Measurements from ENCODE around the gene OTUB1. TPM values are rescaled to one million over a fixed set of nuclear protein-coding genes. Genes with fewer than 3 reads are reported as not detected.

OTUB1 gene
- total and polyA plus RNA-seq, 2 of the 13 experiments (the other 11 are each of a cell fraction or from before 2014, with no cell fraction given) = 58.8 to 130 TPM

- 0 out of 2 replicates have a peak, but pooled peaks have one; percentile 36 for TF ChIP-seq ZNF281 (CRISPR knock-in tag; IDR thresholded peaks at IDR 0.05; ENCODE audit: borderline replicate concordance)
- 0 out of 2 replicates have a peak, but pooled peaks have one; percentile 41 for TF ChIP-seq PCBP1 (IDR thresholded peaks at IDR 0.05; ENCODE audit: borderline replicate concordance, low read depth, low read length)
- no peak for TF ChIP-seq MBD4 (IDR thresholded peaks at IDR 0.05; ENCODE audit: borderline replicate concordance, low read length)
- TF ChIP-seq MAFF (IDR thresholded peaks at IDR 0.05; ENCODE audit: low read depth, low read length) = no peak
These were observed 42.3 kb downstream of the OTUB1 start (continued) for GRCh38 chr11:64028398-64029115.

DNA sequence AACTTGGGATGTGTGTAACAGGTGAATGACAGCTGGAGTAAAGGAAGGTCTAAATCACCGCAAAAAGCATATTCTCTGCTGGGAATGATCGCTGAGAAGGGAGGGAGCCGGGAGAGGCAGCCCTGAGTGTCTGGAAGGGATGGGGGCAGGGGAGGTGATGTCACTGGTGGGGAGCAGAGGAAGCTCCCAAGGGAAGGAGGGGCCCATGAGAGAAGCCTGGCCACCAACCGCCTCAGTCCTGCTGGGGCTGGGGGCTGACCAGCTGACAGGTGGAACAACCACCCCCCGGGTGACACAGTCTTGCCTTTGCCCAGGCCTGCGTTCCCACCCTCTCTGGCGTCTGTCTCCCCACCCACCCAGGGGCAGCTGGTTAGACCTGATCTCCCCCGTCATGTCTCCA is 43.5 kb downstream of the OTUB1 start:
- ChIA-PET POLR2A (no interaction called here), CTCF (ENCODE audit: low intra/inter-chr PET ratio, low total read pairs) (no interaction called here)
- FAIRE-seq (no peak), ATAC-seq (no peak), DNase-seq (ENCODE audit: low spot score) (no peak)
- 54% methylated on average over 8 of the region's 8 CpGs for WGBS (ENCODE audit: low lambda C conversion rate)
- Histone ChIP-seq H4K20me1 (ENCODE audit: insufficient read depth, low read length) (peaks cover 28% of the 10 kb centered on the region; the same call in 1 of the 2 replicates), H3K36me3 (replicated peaks in 1 of 2; ENCODE audit: control insufficient read depth in 1 of 2, insufficient read depth in 2 of 2, low read length in 2 of 2) (no peaks in the 10 kb centered on the region), H3K27me3 (ENCODE audit: control insufficient read depth in 1 of 2, insufficient read depth in 2 of 2, low read length in 2 of 2) (peaks cover 7 to 13% of the 10 kb centered on the region in 2 experiments; a peak in 4 of 5 replicates), H3K9ac (ENCODE audit: insufficient read depth, low read depth, low read length) (no peak overlapping the region), H3K27ac (ENCODE audit: extremely low read length, insufficient read depth, low read length) (no peak overlapping the region), H3K4me2 (ENCODE audit: low read depth, low read length) (no peak overlapping the region), H2AFZ (ENCODE audit: low read length) (no peak overlapping the region), H3K4me1 (ENCODE audit: insufficient read depth, low read length) (peaks cover under 1% of the 10 kb centered on the region; the same call in 1 of the 2 replicates), H3K4me3 (replicated peaks in 1 of 3; ENCODE audit: insufficient read depth in 1 of 3, low read depth in 2 of 3, low read length in 3 of 3) (no peak overlapping the region), H3K9me3 (ENCODE audit: low read length) (no peaks in the 10 kb centered on the region), H3K79me2 (ENCODE audit: insufficient read depth, low read length) (no peaks in the 10 kb centered on the region)
- BruUV-seq (replicated peaks) = no TSS peak
- in situ Hi-C loops (cut with HindIII; ENCODE audit: extremely low pct_ligation_motif_present, low pct_unique_long_range_greater_than_20kb) = no loop called here
- intact Hi-C loops (cut with micrococcal nuclease; ENCODE audit: unreplicated experiment) = no loop called here
- TF ChIP-seq ZNF75D (CRISPR knock-in tag; IDR thresholded peaks at IDR 0.05; ENCODE audit: borderline replicate concordance) (no peak), SIX4 (CRISPR knock-in tag; IDR thresholded peaks at IDR 0.05) (no peak), SAP130 (CRISPR knock-in tag; IDR thresholded peaks at IDR 0.05; ENCODE audit: low read depth) (no peak), EEA1 (CRISPR knock-in tag; IDR thresholded peaks at IDR 0.05; ENCODE audit: borderline replicate concordance) (no peak), SETDB1 (CRISPR knock-in tag; IDR thresholded peaks at IDR 0.05; ENCODE audit: borderline replicate concordance) (no peak), POGZ (CRISPR knock-in tag; IDR thresholded peaks at IDR 0.05) (no peak), SATB2 (CRISPR knock-in tag; IDR thresholded peaks at IDR 0.05) (no peak), BORCS8-MEF2B (CRISPR knock-in tag; IDR thresholded peaks at IDR 0.05) (no peak), KLF9 (CRISPR knock-in tag; IDR thresholded peaks at IDR 0.05; ENCODE audit: low read depth) (no peak), ZNF451 (CRISPR knock-in tag; IDR thresholded peaks at IDR 0.05) (no peak), ZNF501 (CRISPR knock-in tag; IDR thresholded peaks at IDR 0.05) (no peak), BCLAF1 (IDR thresholded peaks at IDR 0.05) (no peak)
- TF ChIP-seq, protein P1, sequence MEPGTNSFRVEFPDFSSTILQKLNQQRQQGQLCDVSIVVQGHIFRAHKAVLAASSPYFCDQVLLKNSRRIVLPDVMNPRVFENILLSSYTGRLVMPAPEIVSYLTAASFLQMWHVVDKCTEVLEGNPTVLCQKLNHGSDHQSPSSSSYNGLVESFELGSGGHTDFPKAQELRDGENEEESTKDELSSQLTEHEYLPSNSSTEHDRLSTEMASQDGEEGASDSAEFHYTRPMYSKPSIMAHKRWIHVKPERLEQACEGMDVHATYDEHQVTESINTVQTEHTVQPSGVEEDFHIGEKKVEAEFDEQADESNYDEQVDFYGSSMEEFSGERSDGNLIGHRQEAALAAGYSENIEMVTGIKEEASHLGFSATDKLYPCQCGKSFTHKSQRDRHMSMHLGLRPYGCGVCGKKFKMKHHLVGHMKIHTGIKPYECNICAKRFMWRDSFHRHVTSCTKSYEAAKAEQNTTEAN (CRISPR knock-in tag; conservative IDR thresholded peaks at IDR 0.05) = no peak
